ENCODE results near the gene ZFYVE26. TPM values are rescaled to one million over a fixed set of nuclear protein-coding genes. Genes with fewer than 3 reads are reported as not detected.

ZFYVE26 gene
- total RNA-seq, 2 experiments from 2014 or later: 11.7 to 12.1 TPM

Other genes starting within 250 kb of the ZFYVE26 start
- 10 to 100 TPM; 11.9 to 12.4 TPM for gene PIGH, start 216.3 kb downstream of the ZFYVE26 start, total RNA-seq
- 10 to 100 TPM; 20.3 to 20.8 TPM for gene ARG2, start 196.7 kb downstream of the ZFYVE26 start, total RNA-seq
- gene VTI1B, start 142.0 kb downstream of the ZFYVE26 start, total RNA-seq: 10 to 100 TPM; 74.2 to 78.3 TPM
- 10 to 100 TPM; 58.5 to 64.3 TPM for gene RDH11, start 120.8 kb downstream of the ZFYVE26 start, total RNA-seq
- gene RDH12, start 114.7 kb downstream of the ZFYVE26 start, total RNA-seq: not detected
- 10 to 100 TPM; 44.8 to 47.6 TPM for gene RAD51B, start 3.2 kb upstream of the ZFYVE26 start, total RNA-seq